DND-41 (cell line): Measurements from ENCODE around the gene NR1H4.

Source experiments
- ATAC-seq: fragments of 200-7000 bp; cut with Tn5 transposase; 3 replicates; pipeline ENCODE4 v1.9.1; 2021; ENCODE audit warnings: low read depth; ENCODE audit not compliant: insufficient read depth
- DNase-seq: peaks from one replicate; pipeline ENCODE4 v3.0.0-alpha.2; 2020
- H2AFZ ChIP-seq: 2 replicates; pipeline ENCODE4 v1.6.0; 2012; ENCODE audit warnings: low read depth, low read length
- H3K27ac ChIP-seq: 2 replicates; pipeline ENCODE4 v1.5.1; 2012; ENCODE audit warnings: low read length, inconsistent platforms
- H3K27me3 ChIP-seq: fragments of 200-600 bp; sonication (generic); 2 replicates; pipeline ENCODE4 v1.6.0; 2012; ENCODE audit warnings: low read length, mild to moderate bottlenecking, inconsistent platforms; ENCODE audit not compliant: insufficient read depth, poor library complexity
- H3K36me3 ChIP-seq: 2 replicates; pipeline ENCODE4 v1.5.1; 2012; ENCODE audit warnings: low read length, inconsistent platforms; ENCODE audit not compliant: insufficient read depth
- H3K4me1 ChIP-seq: 2 replicates; pipeline ENCODE4 v1.5.1; 2012; ENCODE audit warnings: mild to moderate bottlenecking, low read length; ENCODE audit not compliant: insufficient read depth
- H3K4me2 ChIP-seq: 2 replicates; pipeline ENCODE4 v1.6.0; 2012; ENCODE audit warnings: mild to moderate bottlenecking, moderate library complexity, low read length, inconsistent platforms; ENCODE audit not compliant: insufficient read depth
- H3K4me3 ChIP-seq, 2 experiments: fragments of 200-600 bp in 1 of 2; shearing (Covaris generic) in 1 of 2; 2 replicates each; pipeline ENCODE4 v1.5.1; 2012 to 2016; ENCODE audit warnings: inconsistent platforms in 2 of 2, low read length in 2 of 2, mild to moderate bottlenecking in 2 of 2, low read depth in 1 of 2, moderate library complexity in 1 of 2
- H3K79me2 ChIP-seq: 2 replicates; pipeline ENCODE4 v1.6.0; 2012; ENCODE audit warnings: low read length, inconsistent platforms; ENCODE audit not compliant: insufficient read depth
- H3K9ac ChIP-seq: 2 replicates; pipeline ENCODE4 v1.6.0; 2012; ENCODE audit warnings: low read depth, mild to moderate bottlenecking, inconsistent platforms, low read length, moderate library complexity
- H3K9me3 ChIP-seq: 2 replicates; pipeline ENCODE4 v1.5.1; 2012; ENCODE audit warnings: low read length, moderate library complexity, mild to moderate bottlenecking, inconsistent platforms; ENCODE audit not compliant: insufficient read depth, severe bottlenecking
- H4K20me1 ChIP-seq: 2 replicates; pipeline ENCODE4 v1.6.0; 2012; ENCODE audit warnings: low read length; ENCODE audit not compliant: insufficient read depth
- EZH2 ChIP-seq: IDR thresholded peaks from 3 replicates; pipeline ENCODE4 v1.6.1; 2012; ENCODE audit warnings: borderline replicate concordance, low read depth, mild to moderate bottlenecking, moderate library complexity, low read length, inconsistent platforms; ENCODE audit not compliant: severe bottlenecking
- TF ChIP-seq, protein P1 (sequence below): IDR thresholded peaks from 2 replicates; pipeline ENCODE4 v1.5.1; 2012; ENCODE audit warnings: borderline replicate concordance, low read length, moderate library complexity, mild to moderate bottlenecking; ENCODE audit not compliant: poor library complexity, severe bottlenecking; ENCODE audit errors: extremely low read depth

The NR1H4 gene

DNA sequence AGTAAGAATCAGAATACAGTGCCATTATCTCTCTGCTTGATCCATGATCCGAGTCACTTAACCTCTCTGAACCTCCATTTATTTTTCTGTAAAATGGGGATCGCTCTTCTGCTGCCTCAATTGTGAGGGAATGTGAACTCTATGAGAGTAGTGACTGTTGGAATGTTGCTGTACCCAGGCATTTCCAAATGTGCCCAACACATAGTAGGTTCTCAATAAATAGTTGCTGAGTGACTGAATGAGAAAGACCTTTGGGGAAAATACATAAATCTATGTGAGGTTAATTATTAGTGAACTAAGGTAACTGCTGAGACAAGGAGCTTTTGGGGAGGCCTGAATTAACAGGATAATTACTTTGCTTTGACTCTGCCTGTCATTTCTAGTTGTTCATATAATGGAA, 33.9 kb upstream of the NR1H4 start:
- Histone ChIP-seq H3K4me1 (no peaks in the 10 kb centered on the region), H2AFZ (no peak overlapping the region), H4K20me1 (no peaks in the 10 kb centered on the region), H3K36me3 (no peaks in the 10 kb centered on the region), H3K79me2 (no peaks in the 10 kb centered on the region), H3K4me2 (no peak overlapping the region), H3K9ac (no peak overlapping the region), H3K27ac (no peak overlapping the region), H3K4me3 (no peak overlapping the region), H3K9me3 (no peaks in the 10 kb centered on the region), H3K27me3 (no peaks in the 10 kb centered on the region)
- TF ChIP-seq, protein P1, sequence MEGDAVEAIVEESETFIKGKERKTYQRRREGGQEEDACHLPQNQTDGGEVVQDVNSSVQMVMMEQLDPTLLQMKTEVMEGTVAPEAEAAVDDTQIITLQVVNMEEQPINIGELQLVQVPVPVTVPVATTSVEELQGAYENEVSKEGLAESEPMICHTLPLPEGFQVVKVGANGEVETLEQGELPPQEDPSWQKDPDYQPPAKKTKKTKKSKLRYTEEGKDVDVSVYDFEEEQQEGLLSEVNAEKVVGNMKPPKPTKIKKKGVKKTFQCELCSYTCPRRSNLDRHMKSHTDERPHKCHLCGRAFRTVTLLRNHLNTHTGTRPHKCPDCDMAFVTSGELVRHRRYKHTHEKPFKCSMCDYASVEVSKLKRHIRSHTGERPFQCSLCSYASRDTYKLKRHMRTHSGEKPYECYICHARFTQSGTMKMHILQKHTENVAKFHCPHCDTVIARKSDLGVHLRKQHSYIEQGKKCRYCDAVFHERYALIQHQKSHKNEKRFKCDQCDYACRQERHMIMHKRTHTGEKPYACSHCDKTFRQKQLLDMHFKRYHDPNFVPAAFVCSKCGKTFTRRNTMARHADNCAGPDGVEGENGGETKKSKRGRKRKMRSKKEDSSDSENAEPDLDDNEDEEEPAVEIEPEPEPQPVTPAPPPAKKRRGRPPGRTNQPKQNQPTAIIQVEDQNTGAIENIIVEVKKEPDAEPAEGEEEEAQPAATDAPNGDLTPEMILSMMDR = no peak
- TF ChIP-seq EZH2 = no peak
- ATAC-seq = no peak
- DNase-seq = no peak

DNA sequence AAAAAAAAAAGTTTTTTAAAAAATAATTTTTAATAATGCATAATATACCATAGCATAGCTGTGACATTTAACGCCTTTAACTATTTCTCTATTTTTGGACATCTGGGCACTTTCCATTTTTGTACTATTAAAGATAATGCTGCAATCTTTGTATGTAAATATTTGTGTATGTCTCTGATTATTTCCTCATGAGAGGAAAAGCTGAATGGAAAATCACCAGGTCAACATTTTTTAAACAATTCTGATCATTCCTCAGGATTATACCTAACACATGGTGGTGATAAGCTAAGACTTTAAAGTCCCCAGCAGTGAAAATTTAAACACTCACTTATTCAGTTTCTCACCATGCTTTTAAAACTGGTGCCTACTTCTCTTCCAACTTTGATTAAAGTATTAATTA, 31.3 kb upstream of the NR1H4 start:
- no peaks in the 10 kb centered on the region for H3K27me3 ChIP-seq
- H3K4me3 ChIP-seq = no peak overlapping the region
- H2AFZ ChIP-seq = no peak overlapping the region
- no peak overlapping the region for H3K27ac ChIP-seq
- no peaks in the 10 kb centered on the region for H3K4me1 ChIP-seq
- no peaks in the 10 kb centered on the region for H3K36me3 ChIP-seq
- H3K9me3 ChIP-seq = no peaks in the 10 kb centered on the region
- H4K20me1 ChIP-seq = no peaks in the 10 kb centered on the region
- no peak overlapping the region for H3K9ac ChIP-seq
- no peaks in the 10 kb centered on the region for H3K79me2 ChIP-seq
- TF ChIP-seq EZH2 = no peak
- TF ChIP-seq, protein P1 = no peak
- no peak overlapping the region for H3K4me2 ChIP-seq
- no peak for DNase-seq
- no peak for ATAC-seq

DNA sequence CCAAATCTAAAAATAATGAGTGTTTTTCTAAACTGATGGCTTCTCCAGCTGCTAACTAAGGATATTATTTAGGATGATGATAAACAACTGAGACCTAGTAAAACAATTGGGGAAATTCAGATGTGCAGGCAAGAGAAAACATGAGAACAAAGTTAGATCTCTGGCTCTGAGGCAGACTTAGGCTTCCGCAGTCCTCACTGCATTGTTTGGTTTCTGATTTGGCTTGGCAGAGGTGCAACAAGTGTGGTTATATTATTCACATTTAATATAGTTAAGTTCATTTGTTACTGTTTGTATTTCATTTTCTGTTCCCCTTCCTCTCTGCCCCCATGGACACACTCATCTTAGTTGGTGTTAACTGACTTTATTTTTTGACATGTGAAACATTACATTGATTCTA, 30.2 kb upstream of the NR1H4 start:
- Histone ChIP-seq H3K36me3 (no peaks in the 10 kb centered on the region), H3K4me3 (no peak overlapping the region), H3K4me1 (no peaks in the 10 kb centered on the region), H3K9me3 (no peaks in the 10 kb centered on the region), H3K9ac (no peak overlapping the region), H3K4me2 (no peak overlapping the region), H3K27ac (no peak overlapping the region), H4K20me1 (no peaks in the 10 kb centered on the region), H3K79me2 (no peaks in the 10 kb centered on the region), H3K27me3 (no peaks in the 10 kb centered on the region), H2AFZ (no peak overlapping the region)
- no peak for ATAC-seq
- TF ChIP-seq, protein P1 = no peak
- TF ChIP-seq EZH2 = no peak
- DNase-seq = no peak

DNA sequence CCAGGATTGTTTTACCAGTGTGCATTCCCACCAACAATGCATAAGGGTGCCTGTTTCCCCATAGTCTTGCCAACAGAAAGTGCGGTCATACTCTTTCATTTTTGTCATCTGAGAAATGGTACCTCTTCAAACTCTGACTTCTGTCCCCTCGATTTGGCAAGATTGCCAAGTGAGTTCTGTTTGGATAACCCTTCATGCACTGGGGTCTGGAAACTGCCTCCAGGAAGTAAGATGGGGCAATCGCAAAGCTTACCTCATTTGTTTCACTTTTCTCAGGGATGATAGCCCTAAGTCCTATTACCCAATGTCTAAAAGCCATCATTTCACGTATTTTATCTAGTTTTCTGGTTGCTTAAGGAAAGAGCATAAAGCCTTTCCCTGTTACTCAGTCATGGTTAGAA, 28.6 kb upstream of the NR1H4 start:
- no peak overlapping the region for H3K27ac ChIP-seq
- no peaks in the 10 kb centered on the region for H3K27me3 ChIP-seq
- no peaks in the 10 kb centered on the region for H3K4me1 ChIP-seq
- DNase-seq = no peak
- ATAC-seq = no peak
- H3K9ac ChIP-seq = no peak overlapping the region
- no peaks in the 10 kb centered on the region for H3K79me2 ChIP-seq
- no peaks in the 10 kb centered on the region for H3K9me3 ChIP-seq
- H3K36me3 ChIP-seq = no peaks in the 10 kb centered on the region
- no peaks in the 10 kb centered on the region for H4K20me1 ChIP-seq
- H3K4me3 ChIP-seq = no peak overlapping the region
- no peak overlapping the region for H3K4me2 ChIP-seq
- H2AFZ ChIP-seq = no peak overlapping the region
- TF ChIP-seq EZH2 = no peak
- TF ChIP-seq, protein P1 = no peak
